ENCODE data around the gene RPN1.

DNA sequence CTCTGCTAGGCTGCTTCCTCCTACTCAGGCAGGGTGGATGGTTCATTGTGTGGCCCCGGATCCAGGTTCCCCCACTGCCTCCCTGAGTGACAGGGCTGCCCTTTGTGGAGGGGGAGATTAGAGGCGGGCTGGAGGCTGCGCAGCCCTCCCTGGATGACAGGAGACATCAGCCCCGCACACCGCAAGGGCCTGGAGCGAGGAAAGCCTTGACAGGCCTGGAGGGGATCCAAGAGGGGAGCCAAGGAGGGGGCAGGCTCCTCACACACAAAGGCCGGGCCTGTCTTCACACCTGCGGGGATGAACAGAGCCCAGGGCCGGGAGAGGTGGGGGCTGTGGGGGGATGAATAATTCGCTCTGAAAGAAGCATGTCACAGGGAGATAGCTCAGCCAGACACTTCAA, 72.9 kb downstream of the RPN1 start:
- TF ChIP-seq, protein P1, sequence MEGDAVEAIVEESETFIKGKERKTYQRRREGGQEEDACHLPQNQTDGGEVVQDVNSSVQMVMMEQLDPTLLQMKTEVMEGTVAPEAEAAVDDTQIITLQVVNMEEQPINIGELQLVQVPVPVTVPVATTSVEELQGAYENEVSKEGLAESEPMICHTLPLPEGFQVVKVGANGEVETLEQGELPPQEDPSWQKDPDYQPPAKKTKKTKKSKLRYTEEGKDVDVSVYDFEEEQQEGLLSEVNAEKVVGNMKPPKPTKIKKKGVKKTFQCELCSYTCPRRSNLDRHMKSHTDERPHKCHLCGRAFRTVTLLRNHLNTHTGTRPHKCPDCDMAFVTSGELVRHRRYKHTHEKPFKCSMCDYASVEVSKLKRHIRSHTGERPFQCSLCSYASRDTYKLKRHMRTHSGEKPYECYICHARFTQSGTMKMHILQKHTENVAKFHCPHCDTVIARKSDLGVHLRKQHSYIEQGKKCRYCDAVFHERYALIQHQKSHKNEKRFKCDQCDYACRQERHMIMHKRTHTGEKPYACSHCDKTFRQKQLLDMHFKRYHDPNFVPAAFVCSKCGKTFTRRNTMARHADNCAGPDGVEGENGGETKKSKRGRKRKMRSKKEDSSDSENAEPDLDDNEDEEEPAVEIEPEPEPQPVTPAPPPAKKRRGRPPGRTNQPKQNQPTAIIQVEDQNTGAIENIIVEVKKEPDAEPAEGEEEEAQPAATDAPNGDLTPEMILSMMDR (IDR thresholded peaks at IDR 0.05), result no peak
- no peak for TF ChIP-seq POLR2A (IDR thresholded peaks at IDR 0.05)

All from vagina (tissue), 2 donors.